HepG2 (cell line): ENCODE results near the gene RILP. TPM values are rescaled to one million over a fixed set of nuclear protein-coding genes. Genes with fewer than 3 reads are reported as not detected.
A peak's percentile ranks its signal among the peaks of the same experiment; 100 is the strongest.

ENCODE experiments used
- CCDC6 ChIP-seq: sonication (generic); formaldehyde crosslinking; IDR thresholded peaks from 2 replicates; pipeline ENCODE4 v1.8.1; 2022; ENCODE audit warnings: mild to moderate bottlenecking, missing genetic modification reagents, moderate library complexity
- CSRNP2 ChIP-seq: sonication (generic); formaldehyde crosslinking; conservative IDR thresholded peaks from 2 replicates; pipeline ENCODE4 v1.8.0; 2022; ENCODE audit warnings: low read depth, missing genetic modification reagents
- GMEB1 ChIP-seq: sonication (generic); formaldehyde crosslinking; IDR thresholded peaks from 2 replicates; pipeline ENCODE4 v1.5.1; 2020; ENCODE audit warnings: missing genetic modification reagents, mild to moderate bottlenecking, borderline replicate concordance
- HDAC2 ChIP-seq: sonication (generic); formaldehyde crosslinking; IDR thresholded peaks from 2 replicates; pipeline ENCODE4 v1.4.0; 2020; ENCODE audit warnings: missing genetic modification reagents
- HOXA7 ChIP-seq: sonication (generic); formaldehyde crosslinking; IDR thresholded peaks from 2 replicates; pipeline ENCODE4 v1.8.1; 2022; ENCODE audit warnings: mild to moderate bottlenecking, missing genetic modification reagents, moderate library complexity
- KDM2A ChIP-seq: sonication (generic); formaldehyde crosslinking; IDR thresholded peaks from 2 replicates; pipeline ENCODE4 v1.4.0; 2020; ENCODE audit warnings: low read depth, missing genetic modification reagents, borderline replicate concordance
- MXD4 ChIP-seq: IDR thresholded peaks from 2 replicates; pipeline ENCODE4 v1.6.1; 2016; ENCODE audit warnings: mild to moderate bottlenecking, missing biosample characterization, missing genetic modification reagents
- NFIC ChIP-seq: IDR thresholded peaks from 2 replicates; pipeline ENCODE4 v1.6.1; 2012; ENCODE audit warnings: mild to moderate bottlenecking, low read length, inconsistent platforms
- PLRG1 ChIP-seq: fragments of 450-650 bp; conservative IDR thresholded peaks from 2 replicates; pipeline ENCODE4 v1.6.1; 2016
- POGK ChIP-seq: sonication (generic); formaldehyde crosslinking; conservative IDR thresholded peaks from 2 replicates; pipeline ENCODE4 v1.8.0; 2022; ENCODE audit warnings: mild to moderate bottlenecking, moderate library complexity, missing genetic modification reagents
- PTBP1 ChIP-seq: fragments of 200-400 bp; formaldehyde crosslinking; IDR thresholded peaks from 2 replicates; pipeline ENCODE4 v1.6.1; 2018; ENCODE audit warnings: low read length, low read depth; ENCODE audit not compliant: poor library complexity, severe bottlenecking
- RARA ChIP-seq: IDR thresholded peaks from 2 replicates; pipeline ENCODE4 v1.6.1; 2016; ENCODE audit warnings: missing genetic modification reagents, missing compliant biosample characterization
- RFX5 ChIP-seq: IDR thresholded peaks from 2 replicates; pipeline ENCODE4 v1.6.1; 2011; ENCODE audit warnings: low read depth, low read length, improper control_type of control experiment
- SOX6 ChIP-seq, 2 experiments: fragments of 450-650 bp in 1 of 2; sonication (generic) in 1 of 2; formaldehyde crosslinking in 1 of 2; IDR thresholded peaks; 2 replicates each; pipeline versions ENCODE4 v1.4.0 to v1.6.1; 2017 to 2020; ENCODE audit warnings: antibody characterized with exemption in 1 of 2, mild to moderate bottlenecking in 1 of 2, missing genetic modification reagents in 1 of 2
- SRSF1 ChIP-seq: fragments of 200-400 bp; formaldehyde crosslinking; optimal IDR thresholded peaks from 2 replicates; pipeline ENCODE3; 2017; ENCODE audit warnings: mild to moderate bottlenecking, low read depth, low read length, moderate library complexity
- YEATS4 ChIP-seq: sonication (generic); formaldehyde crosslinking; IDR thresholded peaks from 2 replicates; pipeline ENCODE4 v1.4.0; 2020; ENCODE audit warnings: missing genetic modification reagents, borderline replicate concordance
- ZNF597 ChIP-seq: sonication (generic); formaldehyde crosslinking; IDR thresholded peaks from 2 replicates; pipeline ENCODE4 v1.5.0; 2020; ENCODE audit warnings: missing genetic modification reagents
- ZNF776 ChIP-seq: sonication (generic); formaldehyde crosslinking; IDR thresholded peaks from 2 replicates; pipeline ENCODE4 v1.4.0; 2020; ENCODE audit warnings: mild to moderate bottlenecking, missing genetic modification reagents
- ZSCAN29 ChIP-seq: sonication (generic); formaldehyde crosslinking; conservative IDR thresholded peaks from 2 replicates; pipeline ENCODE4 v1.4.0; 2020; ENCODE audit warnings: mild to moderate bottlenecking, missing genetic modification reagents
- ZXDC ChIP-seq: sonication (generic); formaldehyde crosslinking; IDR thresholded peaks from 2 replicates; pipeline ENCODE4 v1.5.0; 2020; ENCODE audit warnings: mild to moderate bottlenecking, missing genetic modification reagents
- polyA plus RNA-seq, 8 experiments: library from polyadenylated mRNA; depleted of rRNA in 3 of 8; stranded (reverse) in 7 of 8; unstranded in 1 of 8; fragments of >200 nt; fragmentation: Illumina TruSeq in 4 of 8; extraction: Trizol in 4 of 8; gene quantifications; 2 replicates each; pipeline versions ENCODE4 v1.2.1 to v1.2.3, GENCODE V29; 2011 to 2016; ENCODE audit warnings: low read depth in 4 of 8, missing spikeins in 1 of 8, mixed read lengths in 1 of 8; ENCODE audit not compliant: insufficient read depth in 1 of 8
- total RNA-seq, 5 experiments: library from RNA; depleted of rRNA; stranded (reverse); fragments of >200 nt; fragmentation: Illumina TruSeq; extraction: Trizol; gene quantifications; 2 replicates each; pipeline ENCODE4 v1.2.3, GENCODE V29; 2016; ENCODE audit warnings: low read depth in 1 of 5

The RILP gene
- total and polyA plus RNA-seq, 2 of the 13 experiments (the other 11 are each of a cell fraction or from before 2014, with no cell fraction given) = 6.6 to 8.1 TPM

GRCh38 chr17:1629504-1630310, 20.0 kb downstream of the RILP start (continued):
- TF ChIP-seq PTBP1 = no peak
- no peak for TF ChIP-seq YEATS4 (CRISPR knock-in tag)
- no peak for TF ChIP-seq CCDC6 (CRISPR knock-in tag)
- TF ChIP-seq CSRNP2 (CRISPR knock-in tag) = no peak
- no peak for TF ChIP-seq POGK (CRISPR knock-in tag)
- TF ChIP-seq PLRG1 = no peak
- TF ChIP-seq GMEB1 (CRISPR knock-in tag) = 0 out of 2 replicates have a peak, but pooled peaks have one; percentile 29
- TF ChIP-seq SOX6 (IDR thresholded peaks at IDR 0.05) = no peak
- no peak for TF ChIP-seq SOX6 (CRISPR knock-in tag; IDR thresholded peaks at IDR 0.05)
- TF ChIP-seq HDAC2 (CRISPR knock-in tag) = no peak
- no peak for TF ChIP-seq SRSF1
- no peak for TF ChIP-seq RARA
- TF ChIP-seq ZNF597 (CRISPR knock-in tag) = no peak
- no peak for TF ChIP-seq ZNF776 (CRISPR knock-in tag)
- TF ChIP-seq RFX5 = no peak
- no peak for TF ChIP-seq MXD4 (CRISPR knock-in tag)
- TF ChIP-seq NFIC = no peak
- no peak for TF ChIP-seq HOXA7 (CRISPR knock-in tag)
- no peak for TF ChIP-seq ZXDC (CRISPR knock-in tag)
- no peak for TF ChIP-seq ZSCAN29
- peak; percentile 52; the same call in 1 of the 2 replicates for TF ChIP-seq KDM2A (CRISPR knock-in tag)
